Jurkat, Clone E6-1 (cell line): Measurements from ENCODE around the gene OPN3.

ENCODE experiments used
- DNase-seq: peaks from one replicate; pipeline ENCODE4 v3.0.0-alpha.2; 2011; ENCODE audit warnings: low read depth, low spot score
- H3K4me3 ChIP-seq: 2 replicates; pipeline ENCODE4 v1.5.1; 2011; ENCODE audit warnings: mild to moderate bottlenecking, low read length, control low read depth, moderate library complexity

The OPN3 gene

DNA sequence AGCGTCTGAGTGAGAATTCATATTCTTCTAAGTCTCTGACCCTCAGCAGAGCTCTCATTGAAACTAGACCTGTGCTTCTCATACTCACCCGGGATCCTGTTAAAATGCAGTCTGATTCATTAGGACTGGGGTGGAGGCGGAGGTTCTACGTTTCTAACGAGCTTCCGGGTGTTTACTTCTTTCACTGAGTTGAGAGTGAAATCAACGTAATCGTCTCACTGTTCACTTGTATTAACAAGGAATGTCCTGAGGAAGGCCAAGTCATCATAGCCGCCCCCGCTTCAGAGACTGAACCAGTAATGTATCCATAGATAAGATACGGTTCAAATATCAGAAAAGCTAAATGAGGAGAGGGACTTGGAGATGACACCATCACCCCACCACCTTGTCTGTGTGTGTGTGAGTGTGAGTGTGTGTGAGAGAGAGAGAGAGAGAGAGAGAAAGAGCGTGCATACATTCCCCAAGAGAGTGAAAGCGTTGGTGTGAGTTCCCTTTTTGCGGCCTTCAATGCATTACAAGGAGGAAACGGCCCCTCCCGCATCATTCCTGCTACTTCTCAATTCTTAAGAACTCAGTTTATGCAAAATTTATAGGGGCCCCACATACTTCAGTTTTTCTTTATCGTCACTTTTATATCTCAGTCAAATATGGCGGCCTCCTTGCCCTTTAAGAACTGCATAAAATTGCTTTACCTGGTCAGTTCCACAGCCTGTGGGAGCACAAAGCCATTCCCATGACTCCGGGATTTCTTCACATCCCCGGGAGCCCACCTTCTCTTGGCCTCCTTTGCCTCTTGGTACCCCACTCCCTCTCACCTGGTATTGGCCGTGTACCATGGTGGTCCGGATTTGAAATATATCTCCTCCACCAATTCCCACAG is 88.2 kb downstream of the OPN3 start:
- no peak for DNase-seq
- H3K4me3 ChIP-seq: no peak overlapping the region

DNA sequence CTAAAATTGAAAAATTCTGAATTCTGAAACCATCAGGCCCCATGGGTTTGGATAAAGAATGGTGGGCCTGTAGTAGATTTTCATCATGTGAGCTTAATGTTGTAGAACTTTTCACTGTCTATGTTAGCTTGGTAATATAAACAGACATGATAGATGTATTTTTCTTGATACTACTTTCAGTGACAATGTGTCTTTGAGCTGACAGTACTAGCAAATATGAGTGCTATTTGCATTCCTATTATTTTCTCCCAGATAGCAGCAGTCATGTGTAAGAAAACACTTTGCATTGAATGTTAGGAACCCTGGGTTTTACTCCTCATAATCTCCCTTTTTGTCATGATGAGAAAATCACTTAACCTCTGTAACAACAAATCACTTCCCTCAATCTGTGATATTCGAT is 89.9 kb downstream of the OPN3 start:
- H3K4me3 ChIP-seq: no peak overlapping the region
- no peak for DNase-seq

DNA sequence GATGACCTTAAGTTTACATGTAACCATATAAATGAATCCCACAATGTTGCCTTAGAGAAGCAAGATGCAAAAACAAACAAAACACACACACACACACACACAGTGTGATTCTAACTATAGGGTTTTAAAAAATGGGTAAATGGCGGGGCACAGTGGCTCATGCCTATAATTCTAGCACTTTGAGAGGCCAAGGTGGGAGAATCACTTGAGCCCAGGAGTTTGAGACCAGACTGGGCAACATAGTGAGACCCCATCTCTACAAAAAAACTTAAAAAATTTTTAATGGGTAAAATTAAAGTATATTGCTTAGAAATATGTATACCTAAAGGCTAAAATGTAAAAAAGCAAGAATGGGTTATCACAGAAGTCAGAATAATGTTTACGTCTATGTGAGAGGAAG is 92.2 kb downstream of the OPN3 start:
- DNase-seq: no peak
- no peak overlapping the region for H3K4me3 ChIP-seq
